ENCODE results near the gene CUX1.
"Not testable (repeated sequence)": the region's sequence is repeated elsewhere in the genome, so short reads cannot be mapped to it uniquely, and the experiment has no call there.

The CUX1 gene

DNA sequence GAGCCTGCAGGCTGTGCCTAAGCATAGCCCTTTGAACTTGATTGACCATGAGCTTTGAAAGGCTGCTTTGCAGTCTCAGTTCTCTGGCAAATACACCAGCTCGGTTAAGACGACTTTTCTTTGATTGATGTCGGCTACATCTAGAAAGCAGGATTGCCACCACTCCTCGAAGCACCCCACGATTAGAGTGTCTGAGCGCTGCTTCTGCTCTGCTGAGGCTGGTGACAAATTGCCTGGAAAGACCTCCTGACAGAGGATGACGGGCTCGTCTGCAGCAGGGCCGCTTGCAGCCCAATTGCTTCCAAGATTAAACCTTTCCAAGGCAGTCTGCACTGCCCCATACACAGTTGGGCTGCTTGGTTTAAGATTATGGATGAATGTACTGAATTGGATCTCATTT, 182.0 kb downstream of the CUX1 start:
- DNase-seq, result no peak

DNA sequence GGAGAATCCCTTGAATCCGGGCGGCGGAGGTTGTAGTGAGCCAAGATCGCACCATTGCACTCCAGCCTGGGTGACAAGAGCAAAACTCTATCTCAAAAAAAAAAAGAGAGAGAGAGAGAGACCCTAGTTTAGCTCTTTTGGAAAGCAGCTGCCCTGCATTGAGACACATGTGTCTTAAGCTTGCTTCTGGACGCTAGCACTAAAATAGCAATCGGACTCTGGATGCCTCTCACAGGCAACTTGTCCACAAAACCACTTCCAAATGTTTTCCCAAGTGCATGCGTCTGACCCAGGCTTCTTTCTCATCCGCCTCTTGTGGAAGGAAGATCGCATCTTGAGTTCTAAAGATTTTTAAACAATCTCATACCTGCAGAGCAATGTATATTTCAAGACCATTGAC, 182.7 kb downstream of the CUX1 start:
- no peak for DNase-seq

DNA sequence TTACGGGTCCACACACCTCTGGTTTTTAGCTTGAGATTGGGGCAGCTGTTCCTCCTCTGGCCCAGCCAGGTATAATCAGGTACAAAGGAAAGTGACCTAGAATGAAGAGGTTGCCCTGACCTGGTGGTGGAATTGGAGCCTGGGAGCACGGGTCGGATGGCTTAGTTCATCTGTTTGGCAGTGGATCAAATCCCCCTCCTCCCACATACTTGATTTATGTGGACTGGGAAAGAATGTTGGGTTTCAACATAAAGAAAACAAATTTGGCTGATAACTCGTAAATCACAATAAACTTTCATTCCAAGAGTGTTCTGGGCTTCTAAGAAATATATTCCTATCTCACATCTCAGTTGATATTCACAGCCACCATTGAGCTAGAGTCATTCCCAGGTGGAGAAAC, 186.8 kb downstream of the CUX1 start:
- DNase-seq, result no peak

DNA sequence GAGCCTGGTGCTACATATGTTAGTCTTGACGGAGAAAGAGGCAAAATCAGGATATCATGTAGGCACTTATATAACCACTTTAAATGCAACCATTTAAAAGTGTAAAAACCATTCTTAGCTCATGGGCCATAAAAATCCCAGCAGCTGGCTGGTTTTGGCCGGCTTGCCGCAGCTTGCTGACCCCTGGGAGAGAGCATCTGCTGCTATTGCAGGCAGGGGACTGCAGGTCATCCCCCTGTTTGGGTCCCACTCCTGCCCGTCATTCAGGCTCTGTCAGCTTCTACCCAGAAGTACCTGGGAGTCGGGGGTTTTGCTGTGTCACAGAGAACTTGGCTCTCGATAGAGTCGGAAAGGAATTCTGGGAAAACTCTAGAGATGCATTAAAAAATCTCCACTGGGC, 187.4 kb downstream of the CUX1 start:
- no peak for DNase-seq

DNA sequence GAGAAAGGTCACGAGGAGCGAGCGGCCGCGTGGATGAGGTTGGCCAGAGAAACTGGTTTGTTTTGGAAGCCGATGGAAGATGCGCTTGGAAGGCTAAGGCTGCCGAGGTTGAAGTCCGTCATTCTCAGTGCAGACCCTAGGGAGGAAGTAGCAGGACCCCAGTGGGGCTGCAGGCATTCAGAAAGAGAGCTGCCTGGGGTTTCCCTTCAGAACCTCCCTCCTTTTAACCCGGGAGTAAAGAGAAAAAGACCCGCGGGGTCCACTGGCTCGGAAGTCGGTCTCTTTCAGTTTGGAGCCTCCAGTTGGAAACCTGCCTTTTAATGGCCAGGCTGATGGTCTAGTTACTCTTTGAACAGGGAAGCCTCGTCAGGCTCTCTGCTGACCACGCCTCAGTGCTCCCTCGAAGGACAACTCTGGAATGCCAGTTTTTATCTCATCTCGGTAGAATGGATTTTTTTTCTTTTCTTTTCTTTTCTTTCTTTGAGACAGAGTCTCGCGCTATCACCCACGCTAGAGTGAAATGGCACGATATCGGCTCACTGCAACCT, 188.6 kb downstream of the CUX1 start:
- DNase-seq, result no peak

DNA sequence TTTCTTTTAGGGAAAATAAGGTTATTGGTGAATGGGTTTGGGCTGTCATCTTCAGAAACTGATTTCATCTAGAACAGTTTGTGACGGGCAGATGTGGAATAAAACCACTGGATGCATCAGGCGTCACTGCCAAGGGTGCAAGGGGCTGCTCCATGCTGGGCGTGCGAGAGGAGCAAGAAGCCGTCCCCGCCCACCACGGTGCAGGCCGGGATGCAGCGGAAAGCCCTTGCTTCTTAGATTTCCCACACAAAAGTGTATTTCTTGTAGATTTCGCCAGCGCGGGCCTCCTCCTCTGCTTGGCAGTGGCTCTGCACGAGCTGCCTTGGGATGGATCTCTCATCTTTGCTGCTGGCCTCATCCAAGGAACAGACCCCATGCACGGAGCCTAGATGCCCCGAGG, 189.3 kb downstream of the CUX1 start:
- DNase-seq, result no peak

DNA sequence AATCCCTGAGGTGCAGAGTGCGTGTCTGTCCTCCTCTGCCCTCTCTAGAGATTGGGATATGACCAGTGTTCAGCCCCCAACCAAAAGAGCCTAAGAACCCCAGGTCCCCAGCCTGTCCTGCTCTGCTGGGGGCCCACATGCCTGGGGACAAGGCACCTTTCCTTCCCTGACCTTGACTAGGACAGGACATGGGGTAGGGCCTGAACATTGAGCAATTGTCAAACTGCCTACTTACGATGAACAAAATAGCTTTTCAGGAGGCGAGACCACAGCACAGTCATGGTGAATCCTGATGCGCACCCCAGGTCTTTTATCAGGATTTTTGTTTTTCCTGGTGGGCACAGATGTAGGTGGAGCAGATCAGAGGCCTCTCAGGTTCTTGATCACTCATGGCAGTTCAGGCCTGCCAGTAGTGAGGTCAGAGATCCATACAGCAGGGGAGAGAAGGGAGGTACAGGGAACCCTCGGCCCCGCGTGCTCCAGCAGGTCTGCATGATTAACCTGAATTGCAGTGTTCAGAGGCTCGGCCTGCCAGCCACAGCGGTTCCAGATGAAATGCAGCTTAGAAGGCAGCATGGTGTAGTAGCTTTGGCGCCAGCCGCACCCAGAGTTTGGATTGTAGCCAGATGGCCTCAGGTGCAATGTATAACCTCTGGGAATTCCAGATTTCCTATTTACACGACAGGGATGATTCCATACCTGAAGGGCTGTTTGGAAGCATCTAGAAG, 191.3 kb downstream of the CUX1 start:
- DNase-seq, result no peak

DNA sequence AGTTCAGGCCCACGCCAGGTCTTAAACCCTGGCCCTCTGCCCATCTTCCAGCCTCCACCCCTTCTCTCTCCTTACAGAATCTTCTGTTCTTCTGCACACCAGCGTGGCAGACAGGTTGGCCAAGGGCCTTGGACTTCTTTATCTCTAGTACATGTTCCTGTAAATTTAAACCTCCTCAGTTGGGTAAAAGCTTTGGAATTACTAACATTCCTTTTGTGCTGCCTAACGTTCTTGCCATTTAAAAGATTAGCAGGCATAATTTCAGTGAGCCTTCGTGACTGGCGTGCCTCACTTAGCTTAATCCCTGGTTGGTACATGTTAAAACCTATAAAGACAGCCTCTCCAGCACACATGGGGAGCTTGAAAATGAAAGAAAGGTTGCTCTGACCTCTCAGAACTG, 192.2 kb downstream of the CUX1 start:
- no peak for DNase-seq

DNA sequence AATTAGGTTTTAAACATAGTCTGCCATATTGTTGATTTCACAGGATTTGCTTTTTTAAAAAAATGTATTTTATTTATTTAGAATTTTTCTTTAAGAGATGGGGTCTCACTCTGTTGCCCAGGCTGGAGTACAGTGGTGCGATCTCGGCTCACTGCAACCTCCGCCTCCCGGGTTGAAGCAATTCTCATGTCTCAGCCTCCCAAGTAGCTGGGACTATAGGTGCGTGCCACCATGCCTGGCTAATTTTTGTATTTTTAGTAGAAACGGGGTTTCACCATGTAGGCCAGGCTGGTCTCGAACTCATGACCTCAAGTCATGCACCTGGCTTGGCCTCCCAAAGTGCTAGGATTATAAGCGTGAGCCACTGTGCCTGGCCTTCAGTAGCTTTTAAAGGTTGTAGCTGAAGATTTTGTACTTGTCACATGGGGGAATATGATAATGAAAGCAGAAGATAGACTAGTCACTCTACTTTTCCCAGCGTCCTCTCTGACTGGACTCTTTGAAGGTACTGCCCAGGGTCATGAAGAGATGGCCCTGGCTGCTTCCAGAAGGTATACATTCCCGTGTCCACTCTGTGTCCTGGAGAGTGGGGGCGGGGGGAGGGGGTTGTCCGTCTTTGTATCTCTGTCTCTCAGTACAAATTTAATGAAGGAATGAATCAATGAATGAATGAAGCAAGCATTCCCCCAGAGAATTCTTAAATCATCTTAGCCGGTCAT, 194.8 kb downstream of the CUX1 start:
- not testable (repeated sequence) for DNase-seq

DNA sequence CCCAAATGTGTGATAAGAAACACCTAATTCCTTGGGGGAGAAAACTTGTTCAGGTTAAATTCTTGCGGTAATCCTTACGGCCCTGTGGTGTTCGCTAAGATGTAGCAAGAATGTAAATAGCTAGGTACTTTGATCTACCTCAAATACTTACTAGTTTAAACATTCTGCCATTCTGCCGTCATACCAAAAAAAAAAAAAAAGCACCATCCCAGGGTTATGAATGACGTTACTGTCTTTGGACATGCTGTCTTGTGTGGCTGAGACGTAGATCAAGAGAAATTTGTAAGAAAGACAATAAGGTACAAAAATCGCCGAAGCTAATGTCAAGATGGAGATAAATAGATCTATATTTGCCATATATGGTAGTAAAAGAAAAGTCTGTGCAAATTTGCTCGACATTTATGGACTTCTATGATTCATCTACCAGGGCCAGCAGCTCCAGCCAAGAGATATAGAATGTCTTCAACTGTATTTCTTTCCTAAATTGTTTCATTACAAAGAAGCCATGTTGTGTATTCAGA, 195.6 kb downstream of the CUX1 start:
- DNase-seq, result no peak

DNA sequence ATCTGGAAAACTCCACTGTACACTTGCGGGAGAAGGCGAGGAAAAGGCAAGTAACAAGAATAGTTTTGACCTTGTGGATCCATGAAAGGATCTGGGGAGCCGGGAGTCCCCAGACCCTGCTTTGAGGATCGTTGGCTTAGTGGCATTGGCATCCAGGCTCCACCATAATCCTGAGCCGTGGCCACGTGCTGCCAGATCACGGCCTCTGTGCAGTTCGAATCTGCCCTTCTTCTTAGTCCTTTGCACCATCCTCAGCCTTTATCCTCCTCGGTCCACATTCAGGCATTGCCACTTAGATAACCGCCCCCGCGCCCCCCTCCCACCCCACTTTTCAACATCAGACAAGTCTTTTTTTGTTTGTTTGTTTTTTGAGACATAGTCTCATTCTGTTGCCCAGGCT, 201.4 kb downstream of the CUX1 start:
- no peak for DNase-seq

DNA sequence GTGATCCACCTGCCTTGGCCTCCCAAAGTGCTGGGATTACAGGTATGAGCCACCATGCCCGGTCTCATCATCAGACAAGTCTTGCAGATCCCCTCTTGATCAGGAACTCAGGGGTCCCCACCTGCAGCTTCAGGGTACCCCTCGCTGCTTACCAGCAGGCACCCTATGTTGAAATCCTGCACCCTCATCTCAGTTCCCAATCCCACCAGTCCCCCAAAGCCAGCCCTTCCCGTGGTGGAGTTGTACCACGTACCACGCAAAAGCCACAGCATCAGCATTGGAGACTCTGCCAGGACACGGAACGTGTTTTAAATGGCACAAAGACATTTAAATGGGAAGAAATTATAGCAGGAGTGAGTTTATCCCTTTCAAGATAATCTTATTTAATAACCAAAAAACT, 202.0 kb downstream of the CUX1 start:
- no peak for DNase-seq

DNA sequence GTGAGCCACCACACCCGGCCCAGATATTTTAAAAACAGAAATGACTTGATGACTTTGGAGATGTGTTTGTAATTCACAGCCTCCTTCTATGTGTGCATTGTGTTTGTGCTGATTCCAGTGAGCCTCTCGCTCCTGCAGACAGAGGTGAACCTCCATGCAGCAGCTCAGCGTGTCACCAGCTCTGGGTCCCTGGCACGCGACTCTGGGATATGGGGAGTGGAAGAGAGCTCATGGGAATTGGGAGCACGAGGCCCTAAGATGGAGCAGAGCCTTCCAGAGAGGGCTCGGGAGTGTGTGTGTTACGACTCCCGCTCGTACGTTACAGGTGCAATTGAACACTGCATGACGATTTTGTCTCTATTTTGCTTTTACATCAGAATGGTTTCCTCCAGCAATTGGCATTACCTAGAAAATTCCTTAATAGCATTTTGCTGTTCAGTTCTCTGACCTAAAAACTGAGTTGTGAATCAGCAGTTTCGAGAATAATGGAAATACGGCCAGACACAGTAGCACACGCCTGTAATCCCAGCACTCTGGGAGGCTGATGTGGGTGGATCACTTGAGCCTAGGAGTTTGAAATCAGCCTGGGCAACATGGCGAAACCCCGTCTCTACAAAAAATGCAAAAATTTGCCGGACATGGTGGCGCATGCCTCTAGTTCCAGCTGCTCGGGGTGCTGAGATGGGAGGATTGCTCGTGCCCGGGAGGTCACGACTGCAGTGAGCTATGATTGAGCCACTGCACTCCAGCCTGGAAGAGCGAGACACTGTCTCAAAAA, 204.6 kb downstream of the CUX1 start:
- no peak for DNase-seq

DNA sequence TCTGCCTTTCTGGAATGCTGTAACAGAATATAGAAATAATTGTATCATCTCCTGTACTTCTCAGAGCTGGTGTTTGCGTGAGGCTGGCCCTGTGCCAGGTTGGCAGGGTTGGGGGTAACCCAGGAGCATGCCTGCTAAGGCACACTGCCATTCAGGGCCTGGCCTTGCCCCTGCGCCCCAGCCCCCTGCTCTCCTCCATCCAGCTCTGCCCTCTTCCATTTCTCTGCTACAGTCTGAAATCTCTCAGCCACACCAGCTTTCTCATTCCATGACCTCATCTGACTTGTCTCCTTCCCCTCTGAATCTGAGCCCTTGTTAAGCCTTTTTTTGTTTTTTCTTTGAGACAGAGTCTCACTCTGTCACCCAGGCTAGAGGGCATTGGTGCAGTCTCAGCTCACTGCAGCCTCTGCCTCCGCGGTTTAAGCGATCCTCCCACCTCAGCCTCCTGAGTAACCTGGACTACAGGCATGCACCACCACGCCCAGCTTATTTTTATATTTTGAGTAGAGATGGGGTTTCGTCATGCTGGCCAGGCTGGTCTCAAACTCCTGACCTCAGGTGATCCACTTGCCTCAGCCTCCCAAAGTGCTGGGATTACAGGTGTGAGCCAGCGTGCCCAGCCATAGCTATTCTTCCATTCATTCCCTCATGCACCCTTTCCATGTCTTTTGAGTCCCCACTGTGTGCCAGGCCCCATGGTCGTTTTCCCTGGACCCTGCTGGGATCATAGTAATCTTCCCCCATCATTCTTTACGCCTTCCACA, 206.8 kb downstream of the CUX1 start:
- peak in 3 of 56 donors; percentile 1 to 10 (median 4) for DNase-seq

DNA sequence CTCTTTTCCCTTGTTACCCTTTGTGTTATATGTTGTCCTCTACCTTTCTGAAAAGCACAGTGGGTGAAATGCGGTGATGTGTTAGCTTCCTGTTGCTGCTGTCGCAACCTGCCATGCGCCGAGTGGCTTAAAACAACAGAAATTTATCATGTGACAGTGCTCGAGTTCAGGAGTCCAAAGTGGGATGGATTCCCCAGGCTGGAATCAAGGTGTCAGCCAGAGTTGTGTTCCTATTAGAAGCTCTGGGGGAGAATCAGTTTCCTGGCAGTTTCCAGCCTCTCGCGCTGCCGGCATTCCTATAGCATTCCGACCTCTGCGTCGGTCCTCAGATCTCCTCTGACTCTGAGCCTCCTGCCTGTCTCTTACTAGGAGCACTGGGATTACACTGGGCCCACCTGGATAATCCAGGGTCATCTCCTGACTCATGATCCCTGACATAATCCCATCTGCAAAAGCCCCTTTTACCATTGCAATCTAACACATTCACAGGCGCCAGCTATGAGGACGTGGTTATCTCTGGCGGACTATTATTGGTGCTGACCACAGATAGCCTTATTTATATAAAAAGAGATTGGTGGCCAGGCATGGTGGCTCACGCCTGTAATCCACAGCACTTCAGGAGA, 207.5 kb downstream of the CUX1 start:
- DNase-seq, result no peak

DNA sequence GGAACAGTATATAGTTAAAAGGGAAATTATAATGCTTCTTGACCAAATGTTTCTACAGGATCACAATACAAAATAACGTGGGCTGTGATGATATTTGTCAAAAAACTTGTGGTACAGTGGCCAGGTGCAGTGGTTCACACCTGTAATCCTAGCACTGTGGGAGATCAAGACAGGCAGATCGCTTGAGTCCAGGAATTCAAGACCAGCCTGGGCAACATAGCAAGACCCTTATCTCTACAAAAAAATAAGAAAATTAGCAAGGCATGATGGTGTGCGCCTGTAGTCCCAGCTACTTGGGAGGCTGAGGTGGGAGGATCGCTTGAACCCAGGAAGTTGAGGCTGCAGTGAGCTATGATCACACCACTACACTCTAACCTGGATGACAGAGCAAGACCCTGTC, 208.4 kb downstream of the CUX1 start:
- not testable (repeated sequence) for DNase-seq

DNA sequence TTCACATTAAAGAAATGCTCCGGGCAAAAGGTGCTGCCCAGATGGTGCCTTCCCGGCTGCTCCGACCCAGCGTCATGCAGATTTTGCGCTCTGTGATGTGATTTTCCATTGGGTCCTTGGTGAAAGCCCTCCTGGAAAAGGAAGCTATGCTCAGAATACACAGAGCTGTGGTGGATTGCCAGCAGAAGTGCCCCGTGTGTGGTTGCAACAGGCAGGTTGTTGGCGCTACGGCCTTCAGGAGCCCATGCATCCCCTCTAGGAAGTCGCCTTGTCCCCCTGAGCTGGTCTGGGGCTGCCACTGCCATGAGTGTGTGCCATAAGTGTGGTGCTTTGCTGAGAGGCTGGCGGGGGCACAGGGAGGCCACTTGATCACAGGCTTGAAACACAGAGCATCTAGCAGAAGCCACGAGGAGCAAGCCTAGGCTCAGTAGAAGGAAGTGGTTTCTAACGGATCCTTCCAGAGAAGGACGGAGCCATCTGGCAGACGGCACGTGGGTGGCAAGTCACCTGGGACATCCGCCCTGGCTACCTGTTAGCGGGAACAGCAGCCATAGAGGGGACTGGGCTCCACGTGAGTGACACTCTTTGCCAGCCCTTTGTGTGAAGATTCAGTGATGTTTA, 210.9 kb downstream of the CUX1 start:
- DNase-seq, result no peak

DNA sequence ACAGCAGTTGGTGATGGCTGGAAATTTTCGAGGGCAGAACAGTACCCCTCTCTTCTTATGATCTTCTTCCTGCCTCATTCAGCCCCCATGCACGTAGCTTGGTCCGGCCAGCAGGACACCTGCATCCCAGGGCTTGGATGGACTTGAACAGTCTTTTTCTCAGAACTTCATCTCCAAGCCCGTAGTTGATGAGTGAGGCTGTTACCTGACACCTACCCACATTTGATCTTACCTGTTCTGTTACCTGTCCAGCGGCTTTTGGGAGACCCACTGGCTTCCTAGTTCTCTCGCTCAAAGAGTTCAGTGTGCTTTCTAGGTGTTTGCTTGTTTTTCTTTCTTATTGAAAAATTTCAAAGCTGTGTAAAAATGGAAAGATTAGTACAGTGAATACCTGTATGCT, 212.2 kb downstream of the CUX1 start:
- no peak for DNase-seq

DNA sequence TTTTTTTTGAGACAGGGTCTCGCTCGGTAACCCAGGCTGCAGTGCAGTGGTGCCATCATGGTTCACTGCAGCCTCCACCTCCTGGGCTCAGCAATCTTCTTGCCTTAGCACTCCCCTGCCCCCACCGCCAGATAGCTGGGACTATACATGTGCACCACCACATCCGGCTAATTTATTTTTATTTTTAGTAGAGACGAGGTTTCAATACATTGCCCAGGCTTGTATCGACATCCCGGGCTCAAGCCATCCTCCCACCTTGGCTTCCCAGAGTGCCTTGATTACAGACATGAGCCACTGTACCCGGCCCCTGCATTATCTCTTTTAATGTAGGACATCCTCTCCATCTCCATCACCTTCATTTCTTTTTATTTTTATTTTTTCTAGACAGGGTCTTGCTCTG, 213.3 kb downstream of the CUX1 start:
- no peak for DNase-seq

DNA sequence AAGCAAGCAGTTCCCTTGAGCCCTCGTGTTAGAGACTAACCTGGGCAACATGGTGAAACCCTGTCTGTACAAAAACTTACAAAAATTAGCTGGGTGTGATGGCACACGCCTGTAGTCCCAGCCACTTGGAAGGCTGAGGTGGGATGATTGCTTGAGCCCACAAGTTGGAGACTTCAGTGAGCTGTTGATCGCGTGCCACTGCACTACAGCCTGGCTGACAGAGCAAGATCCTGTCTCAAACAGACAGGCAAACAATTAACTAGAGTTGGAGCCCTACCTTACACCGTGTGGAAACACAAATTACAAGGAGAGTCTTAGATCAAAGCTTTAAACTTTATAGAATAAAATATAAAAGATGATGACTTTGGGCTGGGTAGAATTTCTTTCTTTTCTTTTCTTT, 219.5 kb downstream of the CUX1 start:
- no peak for DNase-seq

All from nucleus accumbens (tissue), 56 donors.